NCI-H146 treated with DMSO at 0.1 percent for 48 hours (cell line): ENCODE results near the gene INKA2.

ENCODE experiments used
- DNase-seq: peaks from one replicate; lab custom pipeline; 2025; ENCODE audit not compliant: unreplicated experiment; lab: John Stamatoyannopoulos, UW

Gene INKA2

GRCh38 chr1:111734426-111734825, 4.8 kb downstream of the INKA2 start:
- no peak for DNase-seq

GRCh38 chr1:111733992-111734341, 5.2 kb downstream of the INKA2 start:
- DNase-seq = no peak

- DNase-seq = no peak
Measured at GRCh38 chr1:111733183-111733991, 5.8 kb downstream of the INKA2 start.

GRCh38 chr1:111732718-111733117, 6.5 kb downstream of the INKA2 start:
- DNase-seq = no peak

GRCh38 chr1:111731956-111732355, 7.2 kb downstream of the INKA2 start:
- DNase-seq = no peak

GRCh38 chr1:111730706-111731105, 8.5 kb downstream of the INKA2 start:
- DNase-seq = no peak

- no peak for DNase-seq
Measured at GRCh38 chr1:111729946-111730681, 9.1 kb downstream of the INKA2 start.

GRCh38 chr1:111729271-111729921, 9.8 kb downstream of the INKA2 start:
- no peak for DNase-seq

GRCh38 chr1:111727056-111727455, 12.1 kb downstream of the INKA2 start:
- DNase-seq = no peak

GRCh38 chr1:111725192-111725591, 14.0 kb downstream of the INKA2 start:
- DNase-seq = no peak

GRCh38 chr1:111723871-111724270, 15.3 kb downstream of the INKA2 start:
- DNase-seq = no peak

GRCh38 chr1:111723091-111723806, 15.9 kb downstream of the INKA2 start:
- DNase-seq = no peak

- DNase-seq = no peak
Measured at GRCh38 chr1:111720977-111721786, 18.0 kb downstream of the INKA2 start.

GRCh38 chr1:111720274-111720976, 18.8 kb downstream of the INKA2 start:
- DNase-seq = no peak

GRCh38 chr1:111719674-111720132, 19.5 kb downstream of the INKA2 start:
- no peak for DNase-seq

GRCh38 chr1:111719135-111719534, 20.1 kb downstream of the INKA2 start:
- DNase-seq = no peak

- DNase-seq = no peak
Measured at GRCh38 chr1:111717450-111717849, 21.7 kb downstream of the INKA2 start.

GRCh38 chr1:111716333-111716732, 22.9 kb downstream of the INKA2 start:
- DNase-seq = no peak

- DNase-seq = no peak
Measured at GRCh38 chr1:111709986-111710385, 29.2 kb downstream of the INKA2 start.

GRCh38 chr1:111707906-111708305, 31.3 kb downstream of the INKA2 start:
- no peak for DNase-seq
